HepG2 (cell line): ENCODE data around the gene SLC25A22. TPM values are rescaled to one million over a fixed set of nuclear protein-coding genes. Genes with fewer than 3 reads are reported as not detected.
A peak's percentile ranks its signal among the peaks of the same experiment; 100 is the strongest.

Experiments
- ATAC-seq: fragments of 200-7000 bp; cut with Tn5 transposase; 3 replicates; pipeline ENCODE4 v1.9.1; 2020; ENCODE audit warnings: mild to moderate bottlenecking, moderate library complexity
- BruUV-seq: library from RNA; stranded (reverse); fragments of 400-500 nt; replicated peaks from 2 replicates; lab custom pipeline; 2021; lab: Mats Ljungman, UMichigan
- CTCF ChIA-PET: fragments of 300-600 bp; formaldehyde crosslinking; extraction: SDS; loops from one replicate; lab custom pipeline; 2021; ENCODE audit warnings: low total read pairs, inconsistent platforms, low intra/inter-chr PET ratio; lab: Yijun Ruan, JAX
- POLR2A ChIA-PET: fragments of 350-600 bp; sonication (Branson Sonifier 250); formaldehyde crosslinking; loops from one replicate; lab custom pipeline; 2020; ENCODE audit warnings: antibody characterized with exemption, inconsistent platforms; lab: Yijun Ruan, JAX
- DNase-seq: peaks from one replicate; pipeline ENCODE4 v3.0.0-alpha.2; 2015; ENCODE audit warnings: low spot score
- FAIRE-seq: peaks from 3 replicates; lab custom pipeline; 2011; peaks lifted over from hg19 to GRCh38; lab: Jason Lieb, UNC
- H2AFZ ChIP-seq: one replicate; pipeline ENCODE4 v1.6.1; 2011; ENCODE audit warnings: low read length, inconsistent platforms
- H3K27ac ChIP-seq: fragments of 300-600 bp; 3 replicates; pipeline ENCODE4 v1.8.0; 2011; ENCODE audit warnings: mixed run types, mild to moderate bottlenecking, mixed read lengths, low read length, inconsistent platforms; ENCODE audit not compliant: insufficient read depth; ENCODE audit errors: extremely low read length
- H3K27me3 ChIP-seq, 2 experiments: fragments of 200-600 bp in 1 of 2; 2 replicates in 1 of 2; 3 replicates in 1 of 2; pipeline versions ENCODE4 v1.6.0 to v1.8.0; 2011; ENCODE audit warnings: low read length in 2 of 2, mild to moderate bottlenecking in 2 of 2, moderate library complexity in 2 of 2, inconsistent platforms in 1 of 2; ENCODE audit not compliant: insufficient read depth in 2 of 2, control insufficient read depth in 1 of 2
- H3K36me3 ChIP-seq, 2 experiments: fragments of 200-600 bp in 1 of 2; replicated peaks in 1 of 2; 2 replicates in 1 of 2; 3 replicates in 1 of 2; pipeline versions ENCODE4 v1.5.1 to v1.8.0; 2011; ENCODE audit warnings: low read length in 2 of 2, inconsistent platforms in 1 of 2; ENCODE audit not compliant: insufficient read depth in 2 of 2, control insufficient read depth in 1 of 2
- H3K4me1 ChIP-seq: 2 replicates; pipeline ENCODE4 v1.5.1; 2012; ENCODE audit warnings: low read length, inconsistent platforms; ENCODE audit not compliant: insufficient read depth
- H3K4me2 ChIP-seq: 2 replicates; pipeline ENCODE4 v1.6.0; 2011; ENCODE audit warnings: low read depth, low read length, inconsistent platforms
- H3K4me3 ChIP-seq, 3 experiments: fragments of 200-600 bp in 1 of 3; sonication (generic), shearing (Covaris generic) in 1 of 3; replicated peaks in 1 of 3; 2 replicates each; pipeline ENCODE4 v1.5.1; 2011 to 2016; ENCODE audit warnings: low read length in 3 of 3, inconsistent platforms in 2 of 3, low read depth in 2 of 3, mild to moderate bottlenecking in 2 of 3, control low read depth in 1 of 3, mixed read lengths in 1 of 3; ENCODE audit not compliant: insufficient read depth in 1 of 3
- H3K79me2 ChIP-seq: one replicate; pipeline ENCODE4 v1.6.1; 2011; ENCODE audit warnings: low read length, inconsistent platforms; ENCODE audit not compliant: insufficient read depth
- H3K9ac ChIP-seq: 2 replicates; pipeline ENCODE4 v1.6.0; 2011; ENCODE audit warnings: mild to moderate bottlenecking, low read depth, low read length, inconsistent platforms; ENCODE audit not compliant: insufficient read depth
- H3K9me3 ChIP-seq: 2 replicates; pipeline ENCODE4 v1.5.1; 2012; ENCODE audit warnings: mild to moderate bottlenecking, low read length
- H4K20me1 ChIP-seq: 2 replicates; pipeline ENCODE4 v1.6.0; 2011; ENCODE audit warnings: inconsistent platforms, mild to moderate bottlenecking, low read length, moderate library complexity; ENCODE audit not compliant: insufficient read depth
- AKAP8 ChIP-seq: sonication (generic); formaldehyde crosslinking; IDR thresholded peaks from 2 replicates; pipeline ENCODE4 v1.5.1; 2020; ENCODE audit warnings: mild to moderate bottlenecking, missing genetic modification reagents
- ARNT2 ChIP-seq: sonication (generic); formaldehyde crosslinking; IDR thresholded peaks from 2 replicates; pipeline ENCODE4 v1.8.0; 2022; ENCODE audit warnings: mild to moderate bottlenecking, low read depth, missing genetic modification reagents, moderate library complexity
- JUN ChIP-seq: sonication (generic); formaldehyde crosslinking; IDR thresholded peaks from 2 replicates; pipeline ENCODE4 v1.4.0; 2020; ENCODE audit warnings: mild to moderate bottlenecking, missing genetic modification reagents
- PAX8 ChIP-seq: sonication (generic); formaldehyde crosslinking; IDR thresholded peaks from 2 replicates; pipeline ENCODE4 v1.8.0; 2022; ENCODE audit warnings: mild to moderate bottlenecking, missing genetic modification reagents, borderline replicate concordance
- REPIN1 ChIP-seq: sonication (generic); formaldehyde crosslinking; IDR thresholded peaks from 2 replicates; pipeline ENCODE4 v1.8.0; 2022; ENCODE audit warnings: missing genetic modification reagents, low read depth, mild to moderate bottlenecking, borderline replicate concordance
- TCF12 ChIP-seq, 2 experiments: fragments of 450-650 bp in 1 of 2; sonication (generic) in 1 of 2; formaldehyde crosslinking in 1 of 2; IDR thresholded peaks; 2 replicates each; pipeline versions ENCODE4 v1.6.1 to v1.8.0; 2017 to 2022; ENCODE audit warnings: antibody characterized with exemption in 1 of 2, mild to moderate bottlenecking in 1 of 2, missing genetic modification reagents in 1 of 2, moderate library complexity in 1 of 2
- ZNF124 ChIP-seq: sonication (generic); formaldehyde crosslinking; IDR thresholded peaks from 2 replicates; pipeline ENCODE4 v1.4.0; 2020; ENCODE audit warnings: missing genetic modification reagents
- ZNF562 ChIP-seq: sonication (generic); formaldehyde crosslinking; IDR thresholded peaks from 2 replicates; pipeline ENCODE4 v1.8.0; 2022; ENCODE audit warnings: missing genetic modification reagents, borderline replicate concordance
- ZNF691 ChIP-seq: sonication (generic); formaldehyde crosslinking; IDR thresholded peaks from 2 replicates; pipeline ENCODE4 v1.4.0; 2020; ENCODE audit warnings: missing genetic modification reagents, low read depth, mild to moderate bottlenecking, borderline replicate concordance
- ZNF788 ChIP-seq: sonication (generic); formaldehyde crosslinking; IDR thresholded peaks from 2 replicates; pipeline ENCODE4 v1.5.0; 2020; ENCODE audit warnings: mild to moderate bottlenecking, missing genetic modification reagents, borderline replicate concordance
- ZNF83 ChIP-seq: sonication (generic); formaldehyde crosslinking; IDR thresholded peaks from 2 replicates; pipeline ENCODE4 v1.4.0; 2020; ENCODE audit warnings: missing genetic modification reagents, mild to moderate bottlenecking, borderline replicate concordance
- WGBS: methylation state at CpG from one replicate; pipeline ENCODE4 v1.1.6; 2017; ENCODE audit warnings: low lambda C conversion rate; 5-methylcytosine and 5-hydroxymethylcytosine counted together
- in situ Hi-C: cut with HindIII; loops from 2 replicates; pipeline ENCODE4 v1.10.0; 2017; ENCODE audit warnings: low pct_unique_long_range_greater_than_20kb; ENCODE audit not compliant: extremely low pct_ligation_motif_present
- intact Hi-C: fragments of 100-400 bp; cut with micrococcal nuclease; formaldehyde crosslinking; loops from one replicate; pipeline ENCODE4 v1.10.0; 2022; ENCODE audit not compliant: unreplicated experiment
- polyA plus RNA-seq, 8 experiments: library from polyadenylated mRNA; depleted of rRNA in 3 of 8; stranded (reverse) in 7 of 8; unstranded in 1 of 8; fragments of >200 nt; fragmentation: Illumina TruSeq in 4 of 8; extraction: Trizol in 4 of 8; gene quantifications; 2 replicates each; pipeline versions ENCODE4 v1.2.1 to v1.2.3, GENCODE V29; 2011 to 2016; ENCODE audit warnings: low read depth in 4 of 8, missing spikeins in 1 of 8, mixed read lengths in 1 of 8; ENCODE audit not compliant: insufficient read depth in 1 of 8
- total RNA-seq, 5 experiments: library from RNA; depleted of rRNA; stranded (reverse); fragments of >200 nt; fragmentation: Illumina TruSeq; extraction: Trizol; gene quantifications; 2 replicates each; pipeline ENCODE4 v1.2.3, GENCODE V29; 2016; ENCODE audit warnings: low read depth in 1 of 5

Gene SLC25A22
- total and polyA plus RNA-seq, 2 of the 13 experiments (the other 11 are each of a cell fraction or from before 2014, with no cell fraction given) = 12.4 to 19.2 TPM

GRCh38 chr11:745428-745827 is 52.7 kb downstream of the SLC25A22 start:
- intact Hi-C loops = no loop called here
- Histone ChIP-seq H4K20me1 (peaks cover 5% of the 10 kb centered on the region; the same call in 1 of the 2 replicates), H2AFZ (no peak overlapping the region), H3K9ac (no peak overlapping the region), H3K27me3 (no peaks in the 10 kb centered on the region), H3K36me3 (no peaks in the 10 kb centered on the region), H3K27ac (no peak overlapping the region), H3K9me3 (no peaks in the 10 kb centered on the region), H3K79me2 (peaks cover 31% of the 10 kb centered on the region), H3K4me3 (no peak overlapping the region), H3K4me2 (no peak overlapping the region), H3K4me1 (peaks cover 29% of the 10 kb centered on the region)
- TF ChIP-seq ZNF124 (CRISPR knock-in tag) = no peak
- TF ChIP-seq ZNF83 (CRISPR knock-in tag) = no peak
- TF ChIP-seq PAX8 (CRISPR knock-in tag) = no peak
- no peak for TF ChIP-seq JUN (CRISPR knock-in tag)
- no peak for TF ChIP-seq ZNF562 (CRISPR knock-in tag)
- no peak for TF ChIP-seq ZNF788 (CRISPR knock-in tag)
- TF ChIP-seq ZNF691 (CRISPR knock-in tag) = no peak
- TF ChIP-seq ARNT2 (CRISPR knock-in tag) = no peak
- no peak for TF ChIP-seq REPIN1 (CRISPR knock-in tag)
- no peak for TF ChIP-seq AKAP8 (CRISPR knock-in tag)
- no peak for TF ChIP-seq TCF12 (IDR thresholded peaks at IDR 0.05)
- TF ChIP-seq TCF12 (CRISPR knock-in tag; IDR thresholded peaks at IDR 0.05) = no peak
- ChIA-PET CTCF (no interaction called here), POLR2A (interaction anchor here (1.1 kb wide), 1 partner anchor 31 kb away, joined by 3 read pairs; no protein-coding TSS in a partner anchor)
- ATAC-seq = no peak
- BruUV-seq = TSS peak; percentile 74
- in situ Hi-C loops = no loop called here
- FAIRE-seq = no peak
- WGBS = 39% methylated on average over 1 of the region's 1 CpG
- DNase-seq = no peak
